Choroid plexus epithelial cell (primary cell): Measurements from ENCODE around the gene KEL.

Experiments
- DNase-seq: peaks from one replicate; pipeline ENCODE4 v3.0.0-alpha.2; 2010; ENCODE audit warnings: low read depth
- H3K4me3 ChIP-seq: 2 replicates; pipeline ENCODE4 v1.5.1; 2011; ENCODE audit warnings: low read depth, mild to moderate bottlenecking, control low read depth, low read length, moderate library complexity
- TF ChIP-seq, protein P1 (sequence below): conservative IDR thresholded peaks from 2 replicates; pipeline ENCODE4 v1.5.1; 2011; ENCODE audit warnings: low read depth, mild to moderate bottlenecking, control low read depth, inconsistent platforms, low read length, moderate library complexity

Gene KEL

DNA sequence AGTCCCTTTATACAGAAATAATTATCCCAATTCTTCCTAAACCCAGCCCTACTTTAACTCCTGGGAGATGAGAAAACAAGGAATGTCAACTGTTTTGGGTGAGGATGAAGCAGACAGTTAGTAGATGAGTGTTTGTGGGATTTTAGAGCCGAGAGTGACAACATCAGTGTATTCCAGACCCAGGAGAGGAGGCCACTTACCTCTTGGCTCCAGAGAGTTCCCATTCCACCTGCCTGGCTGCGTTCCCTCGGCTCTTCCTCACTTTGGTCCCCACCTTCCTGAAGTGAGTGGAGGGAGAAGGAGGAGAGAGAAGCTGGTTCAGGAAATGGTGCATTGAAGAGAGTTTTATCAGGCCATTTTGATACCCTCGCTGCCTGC lies 579 bp downstream of the KEL start:
- no peak for DNase-seq
- TF ChIP-seq, protein P1, sequence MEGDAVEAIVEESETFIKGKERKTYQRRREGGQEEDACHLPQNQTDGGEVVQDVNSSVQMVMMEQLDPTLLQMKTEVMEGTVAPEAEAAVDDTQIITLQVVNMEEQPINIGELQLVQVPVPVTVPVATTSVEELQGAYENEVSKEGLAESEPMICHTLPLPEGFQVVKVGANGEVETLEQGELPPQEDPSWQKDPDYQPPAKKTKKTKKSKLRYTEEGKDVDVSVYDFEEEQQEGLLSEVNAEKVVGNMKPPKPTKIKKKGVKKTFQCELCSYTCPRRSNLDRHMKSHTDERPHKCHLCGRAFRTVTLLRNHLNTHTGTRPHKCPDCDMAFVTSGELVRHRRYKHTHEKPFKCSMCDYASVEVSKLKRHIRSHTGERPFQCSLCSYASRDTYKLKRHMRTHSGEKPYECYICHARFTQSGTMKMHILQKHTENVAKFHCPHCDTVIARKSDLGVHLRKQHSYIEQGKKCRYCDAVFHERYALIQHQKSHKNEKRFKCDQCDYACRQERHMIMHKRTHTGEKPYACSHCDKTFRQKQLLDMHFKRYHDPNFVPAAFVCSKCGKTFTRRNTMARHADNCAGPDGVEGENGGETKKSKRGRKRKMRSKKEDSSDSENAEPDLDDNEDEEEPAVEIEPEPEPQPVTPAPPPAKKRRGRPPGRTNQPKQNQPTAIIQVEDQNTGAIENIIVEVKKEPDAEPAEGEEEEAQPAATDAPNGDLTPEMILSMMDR, result no peak
- H3K4me3 ChIP-seq, result no peak overlapping the region

DNA sequence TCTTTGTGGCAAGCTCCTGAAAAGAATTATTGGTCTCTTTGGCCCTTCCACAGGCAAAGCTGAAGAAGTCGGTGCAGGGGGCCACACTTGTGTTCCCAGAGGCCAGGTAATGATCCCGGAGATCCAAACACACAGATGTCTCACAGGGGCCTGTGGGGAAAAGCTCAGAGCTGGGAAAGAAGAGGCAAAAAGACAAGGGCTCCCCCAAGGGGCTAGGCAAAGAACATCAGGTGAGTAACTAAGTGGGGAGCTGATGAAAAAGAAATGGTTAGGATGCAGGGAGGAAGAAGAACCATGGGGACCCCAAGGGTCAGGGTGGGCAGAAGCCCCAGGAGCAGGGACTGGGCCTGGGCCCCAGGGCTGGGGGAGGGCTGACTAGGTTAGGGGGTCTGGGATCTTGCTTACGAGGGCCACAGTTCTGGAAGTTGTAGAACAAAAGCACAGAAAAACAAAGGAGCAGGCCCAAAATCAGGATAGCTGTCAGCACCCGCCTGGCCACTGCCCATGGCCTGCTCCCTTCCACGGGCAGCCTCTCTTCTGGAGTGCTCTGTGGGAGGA lies 1.1 kb downstream of the KEL start:
- DNase-seq, result no peak
- TF ChIP-seq, protein P1, result no peak
- H3K4me3 ChIP-seq, result no peak overlapping the region

DNA sequence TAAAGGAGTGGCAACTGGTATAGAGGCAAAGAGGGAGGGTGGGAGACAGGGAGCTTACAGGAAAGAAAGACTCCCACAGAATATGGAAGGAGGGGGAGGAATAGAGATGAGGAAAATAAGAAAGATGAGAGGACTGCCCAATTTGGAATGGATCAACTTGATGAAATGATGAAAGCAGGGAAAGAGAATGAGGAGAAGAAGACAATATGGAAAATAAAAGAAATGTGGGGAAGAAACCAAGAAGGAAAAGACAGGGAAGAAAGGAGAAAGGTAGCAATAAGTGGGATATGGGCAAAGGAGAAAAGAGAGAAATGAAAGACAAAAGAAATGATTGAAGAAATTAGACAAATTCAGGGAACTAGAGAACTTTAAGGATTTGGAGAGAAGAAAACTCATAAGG lies 3.0 kb downstream of the KEL start:
- H3K4me3 ChIP-seq, result no peak overlapping the region
- TF ChIP-seq, protein P1, result no peak
- no peak for DNase-seq

DNA sequence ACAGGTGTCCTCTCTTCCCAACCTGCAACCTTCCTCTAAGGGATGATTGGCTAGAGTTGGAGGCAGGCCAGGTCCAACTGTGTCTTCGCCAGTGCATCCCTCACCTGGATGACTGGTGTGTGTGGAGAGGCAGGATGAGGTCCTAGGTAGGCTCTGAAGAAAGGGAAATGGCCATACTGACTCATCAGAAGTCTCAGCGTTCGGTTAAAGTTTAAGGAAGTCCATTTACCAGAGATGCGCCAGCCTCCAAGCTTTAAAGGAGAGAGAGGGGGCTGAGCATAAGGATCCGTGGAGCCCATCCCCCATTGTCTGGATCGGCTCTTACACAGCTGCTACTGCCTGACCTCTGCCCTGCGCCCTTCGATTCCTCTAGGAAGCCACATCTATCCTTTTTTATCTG lies 4.4 kb downstream of the KEL start:
- DNase-seq, result no peak
- no peak overlapping the region for H3K4me3 ChIP-seq
- TF ChIP-seq, protein P1, result no peak

DNA sequence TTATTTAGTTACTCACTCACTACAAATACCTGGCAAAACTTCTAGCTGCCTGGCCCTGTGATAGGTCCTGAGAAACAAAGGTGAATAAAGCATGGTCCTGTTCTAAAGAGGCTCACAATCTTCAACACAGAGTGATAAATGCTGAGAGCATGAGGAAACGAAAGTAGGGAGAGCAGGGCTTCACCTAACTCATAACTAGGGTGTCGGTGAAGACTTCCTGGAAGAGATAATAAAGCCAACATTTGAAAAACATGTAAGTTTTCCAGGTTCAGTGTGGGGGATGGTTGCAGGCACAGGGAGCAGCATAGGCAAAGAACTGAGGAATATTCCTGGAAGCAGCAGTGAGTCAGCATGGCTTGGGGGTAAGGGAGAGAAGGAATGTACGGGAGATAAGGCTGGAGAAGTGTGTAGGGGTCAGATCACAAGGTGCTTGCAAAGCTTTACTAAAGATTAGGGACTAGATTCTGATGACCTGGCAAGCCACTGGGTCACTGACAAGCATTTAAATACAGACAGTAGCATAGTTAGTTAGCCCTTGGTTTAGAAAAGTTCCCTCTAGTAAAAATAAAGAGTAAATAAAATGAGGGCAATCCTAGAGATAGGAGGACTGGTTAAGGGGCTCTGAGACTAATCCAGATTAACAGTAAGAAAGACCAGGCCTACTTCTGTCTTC lies 5.1 kb downstream of the KEL start:
- no peak overlapping the region for H3K4me3 ChIP-seq
- no peak for DNase-seq
- TF ChIP-seq, protein P1, result no peak

DNA sequence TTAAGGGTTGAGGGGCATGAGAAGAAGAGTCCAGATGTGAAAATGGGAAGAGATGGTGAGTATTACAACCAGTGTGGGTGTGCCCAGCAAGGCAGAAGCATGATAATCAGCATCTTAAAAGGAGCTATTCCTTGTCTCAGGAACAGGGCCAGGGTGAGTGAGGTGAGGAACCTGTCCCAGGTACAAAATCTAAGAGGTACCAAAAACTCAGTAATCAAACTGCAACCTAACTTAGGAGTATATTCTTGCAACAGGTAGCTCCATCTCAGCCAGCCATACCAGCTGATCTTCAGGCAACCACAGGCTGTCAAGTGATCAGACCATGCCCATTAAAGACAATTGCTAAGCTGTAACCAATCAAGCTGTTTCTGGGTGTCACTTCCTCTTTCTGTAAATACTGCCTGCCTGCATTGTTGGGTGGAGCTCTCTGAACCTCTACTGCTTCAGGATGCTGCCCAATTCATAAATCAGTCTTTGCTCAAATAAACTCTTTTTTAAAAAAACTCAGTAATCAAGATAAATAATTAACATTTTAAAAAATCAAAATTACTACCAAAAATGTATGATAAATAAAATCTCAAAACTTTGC lies 7.4 kb downstream of the KEL start:
- H3K4me3 ChIP-seq, result no peak overlapping the region
- no peak for DNase-seq
- TF ChIP-seq, protein P1, result no peak

DNA sequence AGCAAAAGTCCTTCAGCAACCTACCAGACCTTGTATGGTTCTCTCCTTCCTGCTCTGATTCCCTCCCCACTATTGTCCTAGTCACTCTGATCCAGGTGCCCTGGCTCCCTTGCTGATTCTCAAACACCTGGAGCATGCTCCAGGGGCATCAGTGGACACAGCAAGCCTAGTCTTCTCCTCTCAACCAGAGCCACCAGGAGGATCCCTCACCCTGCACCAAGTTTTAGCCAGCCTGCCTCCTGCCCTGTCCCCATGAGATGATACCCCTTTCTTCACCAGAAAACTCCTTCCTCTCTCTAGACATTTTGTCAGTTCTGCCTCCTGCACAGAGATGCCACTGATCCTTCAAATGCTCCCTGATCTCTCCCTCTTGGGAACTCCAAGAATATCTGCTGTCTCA lies 11.9 kb downstream of the KEL start:
- H3K4me3 ChIP-seq, result no peak overlapping the region
- TF ChIP-seq, protein P1, result no peak
- DNase-seq, result no peak
